ENCODE measurements around the gene NELL1.

Gene NELL1

GRCh38 chr11:20876738-20877137 is 207.4 kb downstream of the NELL1 start:
- TF ChIP-seq CTCF (IDR thresholded peaks at IDR 0.05): no peak
- DNase-seq: no peak
- no peaks in the 10 kb centered on the region for H3K9me3 Mint-ChIP-seq
- H3K27me3 Mint-ChIP-seq (ENCODE audit: low read depth, poor library complexity): peaks cover 6% of the 10 kb centered on the region
- no peaks in the 10 kb centered on the region for H3K36me3 Mint-ChIP-seq (ENCODE audit: low read depth)
- H3K27ac Mint-ChIP-seq: no peak overlapping the region
- H3K4me3 Mint-ChIP-seq: no peak overlapping the region
- no peaks in the 10 kb centered on the region for H3K4me1 Mint-ChIP-seq

GRCh38 chr11:20880094-20880493 is 210.7 kb downstream of the NELL1 start:
- H3K4me1 Mint-ChIP-seq: no peaks in the 10 kb centered on the region
- H3K9me3 Mint-ChIP-seq: no peaks in the 10 kb centered on the region
- H3K27me3 Mint-ChIP-seq (ENCODE audit: low read depth, poor library complexity): peaks cover 11% of the 10 kb centered on the region
- TF ChIP-seq CTCF (IDR thresholded peaks at IDR 0.05): no peak
- no peaks in the 10 kb centered on the region for H3K36me3 Mint-ChIP-seq (ENCODE audit: low read depth)
- H3K4me3 Mint-ChIP-seq: no peak overlapping the region
- DNase-seq: no peak
- H3K27ac Mint-ChIP-seq: no peak overlapping the region

DNA sequence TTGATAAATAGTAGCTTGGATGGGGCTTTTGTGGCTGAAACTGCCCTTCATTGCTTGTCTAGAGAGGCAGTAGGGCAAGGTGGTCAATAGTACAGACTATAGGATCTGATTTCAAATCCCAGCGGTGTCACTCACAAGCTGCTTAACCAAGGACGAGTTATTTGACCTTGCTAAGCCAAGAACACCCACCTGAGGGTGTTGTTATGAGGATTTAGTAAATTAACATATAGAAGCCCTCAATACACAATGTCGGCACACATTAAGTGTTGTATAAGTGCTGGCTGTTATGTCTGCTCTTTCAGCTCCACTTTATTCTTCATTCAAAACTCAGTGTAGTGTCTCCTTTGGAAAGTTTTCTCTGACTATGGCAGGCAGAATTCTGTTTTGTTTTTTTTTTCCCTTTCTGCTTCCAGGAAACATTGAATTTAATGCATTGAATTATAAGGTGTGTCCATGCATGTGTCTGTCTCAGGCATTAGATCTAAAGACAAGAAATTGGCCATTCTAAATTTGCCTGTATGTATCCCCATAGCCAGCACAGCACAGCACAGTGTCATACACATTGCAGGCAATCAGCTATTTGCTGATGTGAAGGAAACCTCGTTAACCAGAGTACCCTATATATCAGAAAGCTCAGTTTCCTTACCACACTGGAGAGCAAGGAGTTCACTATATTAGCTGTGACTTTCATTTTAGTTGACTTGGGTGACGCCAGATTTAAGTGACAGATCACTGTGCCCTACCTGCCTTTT is 212.1 kb downstream of the NELL1 start:
- H3K27ac Mint-ChIP-seq: no peak overlapping the region
- no peaks in the 10 kb centered on the region for H3K9me3 Mint-ChIP-seq
- H3K4me1 Mint-ChIP-seq: no peaks in the 10 kb centered on the region
- TF ChIP-seq CTCF (IDR thresholded peaks at IDR 0.05): no peak
- no peaks in the 10 kb centered on the region for H3K36me3 Mint-ChIP-seq (ENCODE audit: low read depth)
- peaks cover 11% of the 10 kb centered on the region for H3K27me3 Mint-ChIP-seq (ENCODE audit: low read depth, poor library complexity)
- no peak overlapping the region for H3K4me3 Mint-ChIP-seq
- no peak for DNase-seq

DNA sequence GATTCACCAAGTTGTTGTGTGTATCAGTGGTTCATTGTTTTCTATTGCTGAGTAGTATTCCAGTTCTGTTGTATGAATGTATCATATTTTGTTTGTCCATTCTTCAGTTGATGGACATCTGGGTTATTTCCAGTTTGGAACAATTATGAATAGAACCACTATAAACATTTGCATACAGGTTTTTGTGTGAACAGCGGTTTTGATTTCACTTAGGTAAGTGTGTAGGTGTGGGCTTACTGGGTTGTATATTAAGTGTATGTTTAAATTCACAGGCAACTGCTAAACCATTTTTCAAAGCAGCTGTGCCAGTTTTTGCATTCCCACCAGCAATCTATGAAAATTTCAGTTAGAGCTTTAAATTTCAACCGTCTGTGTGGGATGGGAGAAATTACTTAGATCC is 217.8 kb downstream of the NELL1 start:
- Mint-ChIP-seq H3K27me3 (ENCODE audit: low read depth, poor library complexity) (peaks cover 6% of the 10 kb centered on the region), H3K36me3 (ENCODE audit: low read depth) (no peaks in the 10 kb centered on the region), H3K4me1 (no peaks in the 10 kb centered on the region), H3K9me3 (no peaks in the 10 kb centered on the region), H3K27ac (no peak overlapping the region), H3K4me3 (no peak overlapping the region)
- no peak for DNase-seq
- no peak for TF ChIP-seq CTCF (IDR thresholded peaks at IDR 0.05)

DNA sequence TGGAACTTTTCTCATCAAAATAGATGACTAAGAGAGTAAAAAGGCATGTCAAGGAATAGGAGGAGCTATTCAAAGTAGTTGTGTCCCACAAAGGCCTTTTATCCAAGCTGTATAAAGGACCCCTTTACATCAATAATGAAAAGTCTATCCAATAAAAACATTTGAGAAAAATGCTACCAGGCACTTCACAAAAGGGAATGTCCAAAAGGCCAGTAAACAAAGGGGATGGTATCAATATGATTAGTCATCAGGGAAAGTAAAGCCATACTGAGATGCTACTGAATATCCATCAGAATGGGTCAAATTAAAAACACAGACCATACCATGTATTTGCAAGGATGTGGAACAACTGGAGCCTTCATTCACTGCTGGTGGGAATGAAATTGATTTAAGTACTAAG is 224.9 kb downstream of the NELL1 start:
- Mint-ChIP-seq H3K27ac (no peak overlapping the region), H3K36me3 (ENCODE audit: low read depth) (no peaks in the 10 kb centered on the region), H3K4me3 (no peak overlapping the region), H3K27me3 (ENCODE audit: low read depth, poor library complexity) (no peaks in the 10 kb centered on the region), H3K9me3 (peaks cover 12% of the 10 kb centered on the region), H3K4me1 (no peaks in the 10 kb centered on the region)
- no peak for TF ChIP-seq CTCF (IDR thresholded peaks at IDR 0.05)
- no peak for DNase-seq
